ENCODE results near the gene MASP2.
"Not testable (repeated sequence)": the region's sequence is repeated elsewhere in the genome, so short reads cannot be mapped to it uniquely, and the experiment has no call there.

MASP2 gene

DNA sequence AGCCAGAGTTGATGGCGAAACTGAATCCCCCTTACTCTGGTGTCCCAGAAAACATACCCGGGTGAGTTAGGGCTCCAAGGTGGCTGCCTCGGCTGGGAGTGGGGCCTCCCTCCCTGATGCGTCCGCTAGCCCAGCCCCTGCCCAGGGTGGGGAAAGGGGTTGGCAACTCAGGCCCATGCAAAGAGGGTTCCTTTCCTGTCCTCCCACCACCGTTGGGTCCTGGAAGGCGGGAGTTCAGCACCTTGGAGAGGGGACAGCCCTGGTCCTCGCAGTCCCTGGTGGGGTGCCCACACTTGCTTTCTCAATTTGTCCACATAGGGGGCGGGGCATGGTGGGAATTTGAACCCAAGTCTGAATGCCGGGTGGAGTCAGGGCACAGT lies 6.7 kb upstream of the MASP2 start:
- no peak overlapping the region for H2AFZ ChIP-seq (ENCODE audit: insufficient read depth, low read length, poor library complexity)
- H4K12ac ChIP-seq (ENCODE audit: low read depth, low read length): no peak overlapping the region

DNA sequence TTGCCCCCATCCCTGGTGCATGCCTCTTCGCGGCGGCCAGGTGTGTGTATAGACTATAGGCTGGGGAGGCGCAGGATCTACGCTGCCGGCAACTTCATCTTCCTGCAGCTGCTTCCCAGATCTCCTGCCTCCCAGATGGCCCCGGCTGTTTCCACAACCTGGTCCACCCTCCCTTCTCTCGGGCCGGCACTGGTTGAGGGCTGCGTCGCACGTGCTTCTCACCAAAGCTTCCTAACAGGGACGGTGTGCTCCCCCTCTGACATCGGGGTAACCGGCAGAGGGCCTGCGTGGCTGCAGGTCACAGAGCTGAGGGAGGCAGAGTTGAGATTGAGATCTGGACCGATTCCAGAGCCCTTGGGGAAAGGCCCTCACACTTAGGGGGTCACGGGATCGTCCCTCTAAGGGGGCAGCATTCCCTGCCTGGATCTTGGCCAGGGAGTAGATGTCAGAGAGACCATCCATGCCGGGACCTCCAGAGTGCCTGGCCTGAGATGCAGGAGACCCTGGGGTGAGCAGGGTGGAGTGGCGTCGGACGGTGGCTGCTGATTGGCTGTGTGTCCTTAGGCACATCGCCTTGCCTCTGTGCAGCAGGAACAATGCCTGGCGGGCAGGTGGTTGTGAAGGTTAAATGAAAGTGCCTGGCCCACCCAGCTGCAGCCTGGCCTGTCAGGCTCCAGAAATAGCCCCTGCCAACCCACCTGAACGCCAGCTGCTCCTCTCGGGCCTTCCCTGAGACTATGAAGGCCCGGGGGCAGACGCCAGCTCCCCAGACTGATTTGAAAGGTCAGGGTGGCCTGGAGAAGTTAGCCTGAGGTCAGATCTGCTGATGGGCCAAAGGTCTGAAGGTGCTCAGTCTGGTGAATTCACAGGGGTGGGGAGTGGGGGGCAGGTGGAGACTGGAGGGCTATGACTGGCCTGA lies 6.1 kb upstream of the MASP2 start:
- Histone ChIP-seq H3K14ac (ENCODE audit: low read length) (no peak overlapping the region), H2AFZ (ENCODE audit: insufficient read depth, low read length, poor library complexity) (no peak overlapping the region), H3K27ac (ENCODE audit: low read depth, low read length) (no peak overlapping the region), H3K4ac (ENCODE audit: low read depth, low read length) (no peak overlapping the region), H3K4me1 (ENCODE audit: control insufficient read depth in 1 of 2, insufficient read depth in 2 of 2, low read length in 2 of 2) (peaks cover 0 to 3% of the 10 kb centered on the region in 2 experiments), H2BK120ac (ENCODE audit: insufficient read depth, low read length, poor library complexity) (no peak overlapping the region), H3K4me3 (ENCODE audit: low read depth, low read length) (no peak overlapping the region), H3K9ac (ENCODE audit: low read length) (no peak overlapping the region), H3K79me2 (ENCODE audit: control insufficient read depth, insufficient read depth, low read length, poor library complexity) (no peaks in the 10 kb centered on the region), H2BK12ac (ENCODE audit: low read length) (no peak overlapping the region), H3K9me3 (ENCODE audit: insufficient read depth, low read depth, low read length) (no peaks in the 10 kb centered on the region), H3K23ac (ENCODE audit: low read length) (no peak overlapping the region), H4K91ac (ENCODE audit: low read depth, low read length) (no peak overlapping the region), H3K36me3 (ENCODE audit: control insufficient read depth in 1 of 2, insufficient read depth in 2 of 2, low read length in 2 of 2) (peaks cover 16 to 17% of the 10 kb centered on the region in 2 experiments), H2AK5ac (ENCODE audit: low read length) (no peak overlapping the region), H3K4me2 (ENCODE audit: low read length) (no peak overlapping the region), H3K79me1 (ENCODE audit: low read length) (no peaks in the 10 kb centered on the region), H2BK5ac (ENCODE audit: low read depth, low read length, poor library complexity) (no peak overlapping the region), H3K27me3 (ENCODE audit: insufficient read depth, low read length) (no peaks in the 10 kb centered on the region), H4K12ac (ENCODE audit: low read depth, low read length) (no peak overlapping the region), H3K18ac (ENCODE audit: low read length) (no peak overlapping the region), H4K8ac (ENCODE audit: low read depth, low read length) (no peak overlapping the region)
- peak in 1 of 2 donors; percentile 20 for DNase-seq
- no CpG with 5 or more reads among the region's 29 CpGs for WGBS (ENCODE audit: extremely low coverage, insufficient coverage, insufficient read length)

More for the DNA sequence above, 6.7 kb upstream of the MASP2 start:
- Histone ChIP-seq H3K79me1 (ENCODE audit: low read length) (no peaks in the 10 kb centered on the region), H3K4me2 (ENCODE audit: low read length) (no peak overlapping the region), H4K91ac (ENCODE audit: low read depth, low read length) (no peak overlapping the region), H3K4me1 (ENCODE audit: control insufficient read depth in 1 of 2, insufficient read depth in 2 of 2, low read length in 2 of 2) (peaks cover 2 to 3% of the 10 kb centered on the region in 2 experiments), H3K79me2 (ENCODE audit: control insufficient read depth, insufficient read depth, low read length, poor library complexity) (no peaks in the 10 kb centered on the region), H3K23ac (ENCODE audit: low read length) (no peak overlapping the region), H3K9me3 (ENCODE audit: insufficient read depth, low read depth, low read length) (no peaks in the 10 kb centered on the region), H2BK12ac (ENCODE audit: low read length) (no peak overlapping the region), H2BK120ac (ENCODE audit: insufficient read depth, low read length, poor library complexity) (no peak overlapping the region), H3K18ac (ENCODE audit: low read length) (no peak overlapping the region), H2AK5ac (ENCODE audit: low read length) (no peak overlapping the region), H3K27me3 (ENCODE audit: insufficient read depth, low read length) (no peaks in the 10 kb centered on the region), H3K27ac (ENCODE audit: low read depth, low read length) (no peak overlapping the region), H3K9ac (ENCODE audit: low read length) (no peak overlapping the region), H2BK5ac (ENCODE audit: low read depth, low read length, poor library complexity) (no peak overlapping the region), H3K36me3 (ENCODE audit: control insufficient read depth in 1 of 2, insufficient read depth in 2 of 2, low read length in 2 of 2) (peaks cover 17 to 18% of the 10 kb centered on the region in 2 experiments), H3K14ac (ENCODE audit: low read length) (no peak overlapping the region), H4K8ac (ENCODE audit: low read depth, low read length) (no peak overlapping the region), H3K4me3 (ENCODE audit: low read depth, low read length) (no peak overlapping the region), H3K4ac (ENCODE audit: low read depth, low read length) (no peak overlapping the region)
- DNase-seq: no peak
- no CpG with 5 or more reads among the region's 10 CpGs for WGBS (ENCODE audit: extremely low coverage, insufficient coverage, insufficient read length)

DNA sequence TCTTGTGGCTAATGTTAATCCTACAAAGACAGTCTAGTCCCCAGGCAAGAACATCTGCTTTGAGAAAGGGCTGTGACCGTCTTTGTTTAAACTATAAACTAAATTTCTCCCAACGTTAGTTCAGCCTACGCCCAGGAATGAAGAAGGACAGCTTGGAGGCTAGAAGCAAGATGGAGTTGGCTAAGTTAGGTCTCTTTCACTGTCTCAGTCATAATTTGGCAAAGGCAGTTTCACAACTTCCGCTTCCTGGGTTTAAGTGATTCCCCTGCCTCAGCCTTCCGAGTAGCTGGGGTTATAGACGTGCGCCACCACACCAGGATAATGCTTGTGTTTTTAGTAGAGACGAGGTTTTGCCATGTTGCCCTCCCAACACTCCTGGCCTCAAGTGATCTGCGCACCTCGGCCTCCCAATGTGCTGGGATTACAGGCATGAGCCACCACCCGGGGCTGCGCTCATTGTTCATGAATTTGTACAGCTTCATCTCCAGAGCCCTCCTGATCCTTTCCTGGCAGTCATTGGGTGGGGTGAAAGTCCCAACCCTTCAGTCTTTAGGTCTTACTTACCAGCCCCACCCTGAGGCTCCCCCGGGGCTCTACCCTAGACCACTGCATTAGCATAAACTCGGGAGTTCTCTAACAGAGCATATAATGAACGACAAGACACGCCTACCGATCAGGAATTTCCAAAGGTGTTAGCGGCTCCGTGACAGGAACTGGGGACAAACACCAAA lies 4.9 kb upstream of the MASP2 start:
- no peak overlapping the region for H2BK120ac ChIP-seq (ENCODE audit: insufficient read depth, low read length, poor library complexity)
- H2BK5ac ChIP-seq (ENCODE audit: low read depth, low read length, poor library complexity): no peak overlapping the region
- H3K4me3 ChIP-seq (ENCODE audit: low read depth, low read length): no peak overlapping the region
- no peaks in the 10 kb centered on the region for H3K79me2 ChIP-seq (ENCODE audit: control insufficient read depth, insufficient read depth, low read length, poor library complexity)
- no peaks in the 10 kb centered on the region for H3K79me1 ChIP-seq (ENCODE audit: low read length)
- H3K4me1 ChIP-seq (ENCODE audit: control insufficient read depth in 1 of 2, insufficient read depth in 2 of 2, low read length in 2 of 2): peaks cover 0 to 3% of the 10 kb centered on the region in 2 experiments
- no peak overlapping the region for H3K4me2 ChIP-seq (ENCODE audit: low read length)
- H4K91ac ChIP-seq (ENCODE audit: low read depth, low read length): no peak overlapping the region
- no peak overlapping the region for H2BK12ac ChIP-seq (ENCODE audit: low read length)
- no peak overlapping the region for H3K27ac ChIP-seq (ENCODE audit: low read depth, low read length)
- H3K4ac ChIP-seq (ENCODE audit: low read depth, low read length): no peak overlapping the region
- no CpG with 5 or more reads among the region's 19 CpGs for WGBS (ENCODE audit: extremely low coverage, insufficient coverage, insufficient read length)
- no peak overlapping the region for H2AFZ ChIP-seq (ENCODE audit: insufficient read depth, low read length, poor library complexity)
- no peak overlapping the region for H4K8ac ChIP-seq (ENCODE audit: low read depth, low read length)
- no peak overlapping the region for H3K14ac ChIP-seq (ENCODE audit: low read length)
- H3K23ac ChIP-seq (ENCODE audit: low read length): no peak overlapping the region
- no peak overlapping the region for H3K9ac ChIP-seq (ENCODE audit: low read length)
- no peak overlapping the region for H4K12ac ChIP-seq (ENCODE audit: low read depth, low read length)
- H3K18ac ChIP-seq (ENCODE audit: low read length): no peak overlapping the region
- H3K27me3 ChIP-seq (ENCODE audit: insufficient read depth, low read length): no peaks in the 10 kb centered on the region
- peaks cover 13 to 17% of the 10 kb centered on the region in 2 experiments for H3K36me3 ChIP-seq (ENCODE audit: control insufficient read depth in 1 of 2, insufficient read depth in 2 of 2, low read length in 2 of 2)
- H2AK5ac ChIP-seq (ENCODE audit: low read length): no peak overlapping the region
- peak in 1 of 2 donors; percentile 38 for DNase-seq
- no peaks in the 10 kb centered on the region for H3K9me3 ChIP-seq (ENCODE audit: insufficient read depth, low read depth, low read length)

DNA sequence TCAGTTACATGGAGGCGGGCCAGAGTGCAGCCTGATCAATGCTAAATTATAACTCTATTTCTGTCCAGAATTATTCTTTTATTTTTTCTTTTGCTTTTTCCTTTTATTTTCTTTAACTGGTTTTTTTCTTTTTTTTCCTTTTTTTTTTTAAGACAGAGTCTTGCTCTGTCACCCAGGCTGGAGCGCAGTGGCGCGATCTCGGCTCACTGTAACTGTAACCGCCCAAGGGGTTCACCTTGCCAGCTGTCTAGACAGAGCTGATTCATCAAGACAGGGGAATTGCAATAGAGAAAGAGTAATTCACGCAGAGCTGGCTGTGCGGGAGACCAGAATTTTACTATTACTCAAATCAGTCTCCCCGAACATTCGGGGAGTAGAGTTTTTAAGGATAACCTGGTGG lies 4.1 kb upstream of the MASP2 start:
- H3K23ac ChIP-seq (ENCODE audit: low read length); H3K4me1 ChIP-seq (ENCODE audit: control insufficient read depth in 1 of 2, insufficient read depth in 2 of 2, low read length in 2 of 2); H2AFZ ChIP-seq (ENCODE audit: insufficient read depth, low read length, poor library complexity); H3K79me1 ChIP-seq (ENCODE audit: low read length); DNase-seq; H3K79me2 ChIP-seq (ENCODE audit: control insufficient read depth, insufficient read depth, low read length, poor library complexity); H2AK5ac ChIP-seq (ENCODE audit: low read length); H3K14ac ChIP-seq (ENCODE audit: low read length); H3K9ac ChIP-seq (ENCODE audit: low read length); H3K4me2 ChIP-seq (ENCODE audit: low read length); H2BK5ac ChIP-seq (ENCODE audit: low read depth, low read length, poor library complexity); H3K4me3 ChIP-seq (ENCODE audit: low read depth, low read length); H3K27me3 ChIP-seq (ENCODE audit: insufficient read depth, low read length); H4K8ac ChIP-seq (ENCODE audit: low read depth, low read length); H2BK120ac ChIP-seq (ENCODE audit: insufficient read depth, low read length, poor library complexity); H2BK12ac ChIP-seq (ENCODE audit: low read length); H3K27ac ChIP-seq (ENCODE audit: low read depth, low read length); H4K12ac ChIP-seq (ENCODE audit: low read depth, low read length); H4K91ac ChIP-seq (ENCODE audit: low read depth, low read length); H3K18ac ChIP-seq (ENCODE audit: low read length); H3K4ac ChIP-seq (ENCODE audit: low read depth, low read length); H3K9me3 ChIP-seq (ENCODE audit: insufficient read depth, low read depth, low read length): not testable (repeated sequence)
- peaks cover 10 to 11% of the 10 kb centered on the region in 2 experiments for H3K36me3 ChIP-seq (ENCODE audit: control insufficient read depth in 1 of 2, insufficient read depth in 2 of 2, low read length in 2 of 2)
- WGBS (ENCODE audit: extremely low coverage, insufficient coverage, insufficient read length): no CpG with 5 or more reads among the region's 10 CpGs
